ENCODE results near the gene PSTPIP2. TPM values are rescaled to one million over a fixed set of nuclear protein-coding genes. Genes with fewer than 3 reads are reported as not detected.

Gene PSTPIP2
- total and polyA plus RNA-seq, 2 donors (not counting 1 experiment from before 2014, with no cell fraction given), result 0.42 to 0.76 TPM

- Mint-ChIP-seq H3K4me1 (no peaks in the 10 kb centered on the region), H3K9me3 (ENCODE audit: insufficient read depth) (peaks cover 11% of the 10 kb centered on the region), H3K4me3 (no peak overlapping the region), H3K27ac (no peak overlapping the region), H3K27me3 (peaks cover 4% of the 10 kb centered on the region)
- ChIA-PET POLR2A (no interaction called here), CTCF (interaction anchor here (0.5 kb wide), 1 partner anchor 116 kb away, joined by 3 read pairs; no protein-coding TSS in a partner anchor)
- Histone ChIP-seq H3K4me2 (replicated peaks; ENCODE audit: low read depth, low read length, poor library complexity, severe bottlenecking) (no peak overlapping the region), H3K36me3 (replicated peaks in 1 of 2; ENCODE audit: control extremely low read depth in 1 of 2, control insufficient read depth in 1 of 2, extremely low read depth in 1 of 2, insufficient read depth in 2 of 2, low read length in 1 of 2) (no peaks in the 10 kb centered on the region), H3K9ac (ENCODE audit: low read length) (no peak overlapping the region), H3K4me1 (ENCODE audit: control insufficient read depth in 2 of 2, insufficient read depth in 2 of 2, low read length in 2 of 2) (peaks cover 0 to 9% of the 10 kb centered on the region in 2 donors), H2AFZ (ENCODE audit: insufficient read depth, low read depth, low read length, poor library complexity, severe bottlenecking) (no peak overlapping the region), H3K27ac (ENCODE audit: low read length in 2 of 2) (no peak overlapping the region), H3K79me2 (ENCODE audit: control insufficient read depth, insufficient read depth, low read length) (no peaks in the 10 kb centered on the region), H3K9me3 (ENCODE audit: control extremely low read depth in 1 of 3, control insufficient read depth in 2 of 3, insufficient read depth in 1 of 3, low read length in 2 of 3) (peaks cover 0 to 4% (median under 1%) of the 10 kb centered on the region in 3 donors), H4K20me1 (ENCODE audit: control insufficient read depth, insufficient read depth, low read length, poor library complexity, severe bottlenecking) (no peaks in the 10 kb centered on the region), H3K4me3 (ENCODE audit: control extremely low read depth in 1 of 5, extremely low read depth in 1 of 5, insufficient read depth in 1 of 5, low read depth in 2 of 5, low read length in 4 of 5) (no peak overlapping the region), H3K27me3 (replicated peaks in 1 of 4; ENCODE audit: control extremely low read depth in 1 of 4, control insufficient read depth in 3 of 4, insufficient read depth in 4 of 4, low read length in 3 of 4) (peaks cover 0 to 4% (median 0%) of the 10 kb centered on the region in 4 experiments)
- intact Hi-C loops (cut with micrococcal nuclease), result no loop called here
- TF ChIP-seq EZH2 (IDR thresholded peaks at IDR 0.05; ENCODE audit: borderline replicate concordance, insufficient read depth, low read depth, low read length, poor library complexity, severe bottlenecking) (no peak), CTCF (IDR thresholded peaks at IDR 0.05) (no peak)
- WGBS (ENCODE audit: insufficient coverage), result 100% methylated on average over 2 of the region's 5 CpGs
- DNase-seq (no peak), ATAC-seq (ENCODE audit: low read depth) (no peak)
These were observed 64.9 kb downstream of the PSTPIP2 start for GRCh38 chr18:46007165-46007564.

DNA sequence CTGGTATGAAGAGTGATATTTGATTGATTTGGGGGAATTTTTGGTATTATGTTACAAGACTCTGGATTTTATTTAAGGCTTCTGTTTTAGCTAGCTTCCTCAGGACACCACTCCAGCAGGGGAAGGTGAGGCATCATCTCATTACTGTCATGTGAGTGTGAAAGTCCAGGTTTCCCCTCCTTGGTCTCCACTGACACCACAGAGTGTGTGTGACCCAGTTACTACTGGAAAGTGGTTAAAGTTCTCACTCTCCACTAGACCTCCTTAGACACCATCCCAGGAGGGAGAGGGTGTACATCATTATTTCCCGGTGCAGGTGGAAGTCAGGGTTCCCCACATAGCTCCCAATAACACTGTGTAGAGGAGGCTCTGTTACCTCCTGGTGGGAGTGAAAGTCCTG lies 69.1 kb downstream of the PSTPIP2 start:
- ChIA-PET POLR2A (no interaction called here), CTCF (no interaction called here)
- intact Hi-C loops (cut with micrococcal nuclease), result no loop called here
- Histone ChIP-seq H3K9me3 (ENCODE audit: control extremely low read depth in 1 of 3, control insufficient read depth in 2 of 3, insufficient read depth in 1 of 3, low read length in 2 of 3) (peaks cover 0 to 4% (median 4%) of the 10 kb centered on the region in 3 donors), H3K4me2 (replicated peaks; ENCODE audit: low read depth, low read length, poor library complexity, severe bottlenecking) (no peak overlapping the region), H3K9ac (ENCODE audit: low read length) (no peak overlapping the region), H3K4me1 (ENCODE audit: control insufficient read depth in 2 of 2, insufficient read depth in 2 of 2, low read length in 2 of 2) (peaks cover 0 to 5% of the 10 kb centered on the region in 2 donors), H3K27me3 (replicated peaks in 1 of 4; ENCODE audit: control extremely low read depth in 1 of 4, control insufficient read depth in 3 of 4, insufficient read depth in 4 of 4, low read length in 3 of 4) (peaks cover 0 to 4% (median 0%) of the 10 kb centered on the region in 4 experiments), H3K4me3 (ENCODE audit: control extremely low read depth in 1 of 5, extremely low read depth in 1 of 5, insufficient read depth in 1 of 5, low read depth in 2 of 5, low read length in 4 of 5) (no peak overlapping the region), H2AFZ (ENCODE audit: insufficient read depth, low read depth, low read length, poor library complexity, severe bottlenecking) (no peak overlapping the region), H3K27ac (ENCODE audit: low read length in 2 of 2) (no peak overlapping the region), H4K20me1 (ENCODE audit: control insufficient read depth, insufficient read depth, low read length, poor library complexity, severe bottlenecking) (no peaks in the 10 kb centered on the region), H3K36me3 (replicated peaks in 1 of 2; ENCODE audit: control extremely low read depth in 1 of 2, control insufficient read depth in 1 of 2, extremely low read depth in 1 of 2, insufficient read depth in 2 of 2, low read length in 1 of 2) (no peaks in the 10 kb centered on the region), H3K79me2 (ENCODE audit: control insufficient read depth, insufficient read depth, low read length) (no peaks in the 10 kb centered on the region)
- Mint-ChIP-seq H3K4me3 (no peak overlapping the region), H3K27ac (no peak overlapping the region), H3K27me3 (no peaks in the 10 kb centered on the region), H3K9me3 (ENCODE audit: insufficient read depth) (peaks cover 15% of the 10 kb centered on the region), H3K4me1 (peaks cover 4% of the 10 kb centered on the region)
- TF ChIP-seq CTCF (IDR thresholded peaks at IDR 0.05) (no peak), EZH2 (IDR thresholded peaks at IDR 0.05; ENCODE audit: borderline replicate concordance, insufficient read depth, low read depth, low read length, poor library complexity, severe bottlenecking) (no peak)
- DNase-seq, result no peak
- no peak for ATAC-seq (ENCODE audit: low read depth)
- WGBS (ENCODE audit: insufficient coverage), result no CpG with 5 or more reads among the region's 1 CpG

Measured in B cell (primary cell).